Neuron (in vitro differentiated cells): ENCODE measurements around the gene PPIL6.
A peak's percentile ranks its signal among the peaks of the same experiment; 100 is the strongest.

Experiments
- H2AFZ ChIP-seq: one replicate; pipeline ENCODE4 v1.6.1; 2013; ENCODE audit warnings: low read depth, mild to moderate bottlenecking, inconsistent platforms, low read length, moderate library complexity
- H3K27me3 ChIP-seq: one replicate; pipeline ENCODE4 v1.6.1; 2013; ENCODE audit warnings: low read length; ENCODE audit not compliant: insufficient read depth
- H3K36me3 ChIP-seq: one replicate; pipeline ENCODE4 v1.6.1; 2013; ENCODE audit warnings: low read length; ENCODE audit not compliant: insufficient read depth
- H3K4me1 ChIP-seq: one replicate; pipeline ENCODE4 v1.6.1; 2013; ENCODE audit warnings: low read length; ENCODE audit not compliant: insufficient read depth
- H3K4me3 ChIP-seq: 2 replicates; pipeline ENCODE4 v1.5.1; 2013; ENCODE audit warnings: mild to moderate bottlenecking, low read length, moderate library complexity
- H3K9me3 ChIP-seq: one replicate; pipeline ENCODE4 v1.6.1; 2013; ENCODE audit warnings: low read length

Gene PPIL6

GRCh38 chr6:109389650-109390274 is 50.7 kb downstream of the PPIL6 start:
- Histone ChIP-seq H3K4me3 (no peak overlapping the region), H3K27me3 (no peaks in the 10 kb centered on the region), H3K4me1 (no peaks in the 10 kb centered on the region), H2AFZ (no peak overlapping the region), H3K36me3 (no peaks in the 10 kb centered on the region), H3K9me3 (no peaks in the 10 kb centered on the region)

GRCh38 chr6:109388265-109388664 is 52.2 kb downstream of the PPIL6 start:
- no peaks in the 10 kb centered on the region for H3K27me3 ChIP-seq
- no peaks in the 10 kb centered on the region for H3K9me3 ChIP-seq
- H3K4me3 ChIP-seq = no peak overlapping the region
- H2AFZ ChIP-seq = no peak overlapping the region
- peaks cover 5% of the 10 kb centered on the region for H3K4me1 ChIP-seq
- no peaks in the 10 kb centered on the region for H3K36me3 ChIP-seq

- Histone ChIP-seq H3K4me1 (peaks cover 23% of the 10 kb centered on the region), H3K36me3 (peaks cover 5% of the 10 kb centered on the region), H3K27me3 (no peaks in the 10 kb centered on the region), H3K4me3 (peak overlapping the region; percentile 82), H3K9me3 (no peaks in the 10 kb centered on the region), H2AFZ (no peak overlapping the region)
Measured at GRCh38 chr6:109383438-109383940, 56.9 kb downstream of the PPIL6 start.

- peaks cover 23% of the 10 kb centered on the region for H3K4me1 ChIP-seq
- H3K9me3 ChIP-seq = no peaks in the 10 kb centered on the region
- H3K27me3 ChIP-seq = no peaks in the 10 kb centered on the region
- H3K4me3 ChIP-seq = peak overlapping the region; percentile 82
- peak overlapping the region; percentile 79 for H2AFZ ChIP-seq
- H3K36me3 ChIP-seq = peaks cover 10% of the 10 kb centered on the region
Measured at GRCh38 chr6:109382576-109383437, 57.6 kb downstream of the PPIL6 start.

- H3K4me1 ChIP-seq = peaks cover 23% of the 10 kb centered on the region
- peak within 1 kb of the TSS; percentile 82 for H3K4me3 ChIP-seq
- H3K27me3 ChIP-seq = no peaks in the 10 kb centered on the region
- no peaks in the 10 kb centered on the region for H3K9me3 ChIP-seq
- peaks cover 19% of the 10 kb centered on the region for H3K36me3 ChIP-seq
- H2AFZ ChIP-seq = peak within 1 kb of the TSS; percentile 79
Measured at GRCh38 chr6:109381747-109382575, 58.5 kb downstream of the PPIL6 start, which contains the start of gene CD164. TSS of gene CD164 (minus strand) at chr6:109382467. CDS start at chr6:109382378, 89 bp downstream.

GRCh38 chr6:109381061-109381746 is 59.2 kb downstream of the PPIL6 start:
- H3K27me3 ChIP-seq = no peaks in the 10 kb centered on the region
- no peaks in the 10 kb centered on the region for H3K9me3 ChIP-seq
- H3K4me3 ChIP-seq = peak overlapping the region; percentile 82
- peaks cover 23% of the 10 kb centered on the region for H3K4me1 ChIP-seq
- peak overlapping the region; percentile 79 for H2AFZ ChIP-seq
- H3K36me3 ChIP-seq = peaks cover 26% of the 10 kb centered on the region

- Histone ChIP-seq H3K27me3 (no peaks in the 10 kb centered on the region), H2AFZ (no peak overlapping the region), H3K36me3 (peaks cover 40% of the 10 kb centered on the region), H3K4me3 (peak overlapping the region; percentile 82), H3K4me1 (peaks cover 23% of the 10 kb centered on the region), H3K9me3 (no peaks in the 10 kb centered on the region)
Measured at GRCh38 chr6:109379711-109380110, 60.7 kb downstream of the PPIL6 start.

- peaks cover 59% of the 10 kb centered on the region for H3K36me3 ChIP-seq
Measured at GRCh38 chr6:109377717-109378116, 62.7 kb downstream of the PPIL6 start.

GRCh38 chr6:109374326-109374892 is 66.0 kb downstream of the PPIL6 start:
- Histone ChIP-seq H3K9me3 (no peaks in the 10 kb centered on the region), H2AFZ (no peak overlapping the region), H3K4me3 (no peak overlapping the region), H3K27me3 (no peaks in the 10 kb centered on the region), H3K4me1 (peaks cover 4% of the 10 kb centered on the region), H3K36me3 (peaks cover 90% of the 10 kb centered on the region)

More at GRCh38 chr6:109377717-109378116, 62.7 kb downstream of the PPIL6 start:
- Histone ChIP-seq H3K4me1 (peaks cover 18% of the 10 kb centered on the region), H3K4me3 (no peak overlapping the region), H2AFZ (no peak overlapping the region), H3K27me3 (no peaks in the 10 kb centered on the region), H3K9me3 (no peaks in the 10 kb centered on the region)

GRCh38 chr6:109373762-109374161 is 66.7 kb downstream of the PPIL6 start:
- Histone ChIP-seq H3K36me3 (peaks cover 90% of the 10 kb centered on the region), H3K4me1 (no peaks in the 10 kb centered on the region), H2AFZ (no peak overlapping the region), H3K27me3 (no peaks in the 10 kb centered on the region), H3K4me3 (no peak overlapping the region), H3K9me3 (no peaks in the 10 kb centered on the region)

- Histone ChIP-seq H3K4me3 (no peak overlapping the region), H3K9me3 (no peaks in the 10 kb centered on the region), H3K36me3 (peaks cover 93% of the 10 kb centered on the region), H3K27me3 (no peaks in the 10 kb centered on the region), H2AFZ (no peak overlapping the region), H3K4me1 (no peaks in the 10 kb centered on the region)
Measured at GRCh38 chr6:109373331-109373730, 67.1 kb downstream of the PPIL6 start.

- Histone ChIP-seq H3K27me3 (no peaks in the 10 kb centered on the region), H3K4me1 (no peaks in the 10 kb centered on the region), H2AFZ (no peak overlapping the region), H3K36me3 (peaks cover 93% of the 10 kb centered on the region), H3K4me3 (no peak overlapping the region), H3K9me3 (no peaks in the 10 kb centered on the region)
Measured at GRCh38 chr6:109372130-109372529, 68.3 kb downstream of the PPIL6 start.
